Left lobe of liver (tissue), 2 donors: Measurements from ENCODE around the gene SFXN1. TPM values are rescaled to one million over a fixed set of nuclear protein-coding genes. Genes with fewer than 3 reads are reported as not detected.

Source experiments
- ATAC-seq: fragments of 200-7000 bp; cut with Tn5 transposase; one replicate; pipeline ENCODE4 v1.9.1; 2020; ENCODE audit warnings: mild to moderate bottlenecking, moderate library complexity
- DNase-seq: peaks from one replicate; pipeline ENCODE4 v3.0.0-alpha.2; 2020; ENCODE audit warnings: low spot score
- total RNA-seq: library from RNA; stranded (reverse); gene quantifications from one replicate; pipeline ENCODE4 v1.2.1, GENCODE V29; 2021
- donor health status: DM: no; HTN: no; CAD: no; lungs with moderate emphysema.
- donor health status: DM: no; HTN: yes; CAD: no.

Gene SFXN1
- total RNA-seq, 1 donor from 2014 or later: 81.0 TPM

- ATAC-seq (peak; percentile 73), DNase-seq (peak; percentile 60)
Observed at GRCh38 chr5:175464074-175464941, 14.1 kb upstream of the SFXN1 start.

GRCh38 chr5:175464942-175465233 lies 13.5 kb upstream of the SFXN1 start:
- DNase-seq: no peak
- ATAC-seq: no peak

- ATAC-seq: no peak
Observed at GRCh38 chr5:175465282-175465681, 13.1 kb upstream of the SFXN1 start.

GRCh38 chr5:175466700-175467318 lies 11.6 kb upstream of the SFXN1 start:
- ATAC-seq: peak; percentile 73
- DNase-seq: peak; percentile 62

More at GRCh38 chr5:175465282-175465681, 13.1 kb upstream of the SFXN1 start:
- no peak for DNase-seq

GRCh38 chr5:175467983-175468690 lies 10.2 kb upstream of the SFXN1 start:
- DNase-seq: peak; percentile 62
- peak; percentile 82 for ATAC-seq

GRCh38 chr5:175468892-175469291 lies 9.5 kb upstream of the SFXN1 start:
- DNase-seq (no peak), ATAC-seq (no peak)

GRCh38 chr5:175469916-175470315 lies 8.4 kb upstream of the SFXN1 start:
- no peak for DNase-seq
- no peak for ATAC-seq

GRCh38 chr5:175470781-175471180 lies 7.6 kb upstream of the SFXN1 start:
- no peak for ATAC-seq
- no peak for DNase-seq

GRCh38 chr5:175471196-175471595 lies 7.2 kb upstream of the SFXN1 start:
- DNase-seq: no peak
- ATAC-seq: no peak

- ATAC-seq: no peak
Observed at GRCh38 chr5:175471628-175472027, 6.7 kb upstream of the SFXN1 start.

GRCh38 chr5:175472378-175472777 lies 6.0 kb upstream of the SFXN1 start:
- DNase-seq (no peak), ATAC-seq (no peak)

More at GRCh38 chr5:175471628-175472027, 6.7 kb upstream of the SFXN1 start:
- no peak for DNase-seq

GRCh38 chr5:175475248-175475647 lies 3.1 kb upstream of the SFXN1 start:
- ATAC-seq (peak; percentile 10), DNase-seq (no peak)

GRCh38 chr5:175477440-175477839 lies 920 bp upstream of the SFXN1 start:
- ATAC-seq (peak; percentile 55), DNase-seq (peak; percentile 84)

- ATAC-seq (no peak), DNase-seq (no peak)
Observed at GRCh38 chr5:175478008-175478383, 364 bp upstream of the SFXN1 start.

GRCh38 chr5:175479125-175479881 lies 943 bp downstream of the SFXN1 start:
- DNase-seq: peak; percentile 51
- peak; percentile 8 for ATAC-seq

GRCh38 chr5:175483337-175483736 lies 5.0 kb downstream of the SFXN1 start:
- ATAC-seq (no peak), DNase-seq (no peak)

GRCh38 chr5:175484322-175484721 lies 6.0 kb downstream of the SFXN1 start:
- ATAC-seq (no peak), DNase-seq (no peak)

GRCh38 chr5:175484829-175485228 lies 6.5 kb downstream of the SFXN1 start:
- ATAC-seq: peak; percentile 32
- DNase-seq: no peak

GRCh38 chr5:175485631-175486030 lies 7.3 kb downstream of the SFXN1 start:
- ATAC-seq: no peak
- no peak for DNase-seq

- ATAC-seq (no peak), DNase-seq (no peak)
Observed at GRCh38 chr5:175487514-175488222, 9.3 kb downstream of the SFXN1 start.
